GM12865 (cell line): Measurements from ENCODE around the gene CHMP4B.

Experiments
- DNase-seq: peaks from one replicate; pipeline ENCODE4 v3.0.0; 2010; ENCODE audit warnings: low read depth
- H3K4me3 ChIP-seq: 2 replicates; pipeline ENCODE4 v1.5.1; 2011; ENCODE audit warnings: mild to moderate bottlenecking, low read depth, low read length, control low read depth
- CTCF ChIP-seq: IDR thresholded peaks from 2 replicates; pipeline ENCODE4 v1.5.1; 2011; ENCODE audit warnings: low read length, control low read depth, low read depth, inconsistent platforms; ENCODE audit not compliant: insufficient read depth; ENCODE audit errors: missing control alignments

CHMP4B gene

GRCh38 chr20:33816191-33816590 lies 5.0 kb downstream of the CHMP4B start:
- TF ChIP-seq CTCF: no peak
- DNase-seq: no peak
- no peak overlapping the region for H3K4me3 ChIP-seq

GRCh38 chr20:33817411-33817810 lies 6.3 kb downstream of the CHMP4B start:
- no peak overlapping the region for H3K4me3 ChIP-seq
- TF ChIP-seq CTCF: no peak
- DNase-seq: no peak

- TF ChIP-seq CTCF: no peak
- no peak overlapping the region for H3K4me3 ChIP-seq
- no peak for DNase-seq
These were observed 8.3 kb downstream of the CHMP4B start for GRCh38 chr20:33819456-33819855.

- no peak for TF ChIP-seq CTCF
- no peak overlapping the region for H3K4me3 ChIP-seq
- DNase-seq: no peak
These were observed 9.2 kb downstream of the CHMP4B start for GRCh38 chr20:33820362-33820761.

GRCh38 chr20:33821270-33821836 lies 10.2 kb downstream of the CHMP4B start:
- H3K4me3 ChIP-seq: no peak overlapping the region
- TF ChIP-seq CTCF: no peak
- no peak for DNase-seq

- no peak for TF ChIP-seq CTCF
- DNase-seq: no peak
- H3K4me3 ChIP-seq: no peak overlapping the region
These were observed 11.3 kb downstream of the CHMP4B start for GRCh38 chr20:33822423-33822822.

- TF ChIP-seq CTCF: no peak
- no peak overlapping the region for H3K4me3 ChIP-seq
- no peak for DNase-seq
These were observed 11.8 kb downstream of the CHMP4B start for GRCh38 chr20:33822991-33823390.
